ENCODE data around the gene MX1. TPM values are rescaled to one million over a fixed set of nuclear protein-coding genes. Genes with fewer than 3 reads are reported as not detected.

The MX1 gene
- total RNA-seq, result 10.5 TPM
- long read RNA-seq, transcript MX1-202 (17 exons, 2,850 nt), result major isoform, 7 of 12 reads
- long read RNA-seq, partial matches to known transcripts, result 2 of 12 reads
- long read RNA-seq, other reads (novel, unspliced or antisense), result 2 of 12 reads

GRCh38 chr21:41425954-41426675 lies at the start of gene MX1:
MX1 (plus strand) TSS chr21:41426239; CDS start chr21:41432071, 5,832 bp downstream.
- ATAC-seq (ENCODE audit: poor library complexity), result peak; percentile 94
- intact Hi-C loops (cut with DNase I), result no loop called here
- peak; percentile 90 for DNase-seq

- ATAC-seq (ENCODE audit: poor library complexity) (no peak), DNase-seq (no peak)
- intact Hi-C loops (cut with DNase I), result no loop called here
Observed at GRCh38 chr21:41377715-41378114, 48.3 kb upstream of the MX1 start.

GRCh38 chr21:41378849-41379248 lies 47.2 kb upstream of the MX1 start:
- intact Hi-C loops (cut with DNase I), result no loop called here
- ATAC-seq (ENCODE audit: poor library complexity), result no peak
- DNase-seq, result no peak

GRCh38 chr21:41379901-41380300 lies 46.1 kb upstream of the MX1 start:
- ATAC-seq (ENCODE audit: poor library complexity) (no peak), DNase-seq (no peak)
- intact Hi-C loops (cut with DNase I), result no loop called here

GRCh38 chr21:41381731-41382130 lies 44.3 kb upstream of the MX1 start:
- intact Hi-C loops (cut with DNase I), result no loop called here
- DNase-seq, result no peak
- ATAC-seq (ENCODE audit: poor library complexity), result no peak

GRCh38 chr21:41387042-41387819 lies 38.8 kb upstream of the MX1 start:
- ATAC-seq (ENCODE audit: poor library complexity) (no peak), DNase-seq (no peak)
- intact Hi-C loops (cut with DNase I), result no loop called here

- intact Hi-C loops (cut with DNase I), result no loop called here
- DNase-seq, result no peak
- no peak for ATAC-seq (ENCODE audit: poor library complexity)
Observed at GRCh38 chr21:41387824-41388223, 38.2 kb upstream of the MX1 start.

- ATAC-seq (ENCODE audit: poor library complexity) (no peak), DNase-seq (no peak)
- intact Hi-C loops (cut with DNase I), result no loop called here
Observed at GRCh38 chr21:41388259-41388658, 37.8 kb upstream of the MX1 start.

- intact Hi-C loops (cut with DNase I), result no loop called here
- no peak for ATAC-seq (ENCODE audit: poor library complexity)
- no peak for DNase-seq
Observed at GRCh38 chr21:41390043-41390639, 35.9 kb upstream of the MX1 start.

GRCh38 chr21:41393876-41394465 lies 32.1 kb upstream of the MX1 start:
- intact Hi-C loops (cut with DNase I), result no loop called here
- DNase-seq, result no peak
- ATAC-seq (ENCODE audit: poor library complexity), result no peak

- intact Hi-C loops (cut with DNase I), result no loop called here
- peak; percentile 73 for DNase-seq
- peak; percentile 83 for ATAC-seq (ENCODE audit: poor library complexity)
Observed at GRCh38 chr21:41396558-41397075, 29.4 kb upstream of the MX1 start.

GRCh38 chr21:41397471-41397891 lies 28.6 kb upstream of the MX1 start:
- intact Hi-C loops (cut with DNase I), result no loop called here
- no peak for DNase-seq
- peak; percentile 34 for ATAC-seq (ENCODE audit: poor library complexity)

GRCh38 chr21:41398251-41398650 lies 27.8 kb upstream of the MX1 start:
- DNase-seq (no peak), ATAC-seq (ENCODE audit: poor library complexity) (no peak)
- intact Hi-C loops (cut with DNase I), result no loop called here

GRCh38 chr21:41398831-41399230 lies 27.2 kb upstream of the MX1 start:
- intact Hi-C loops (cut with DNase I), result no loop called here
- no peak for ATAC-seq (ENCODE audit: poor library complexity)
- DNase-seq, result no peak

- ATAC-seq (ENCODE audit: poor library complexity) (no peak), DNase-seq (no peak)
- intact Hi-C loops (cut with DNase I), result no loop called here
Observed at GRCh38 chr21:41399246-41399800, 26.7 kb upstream of the MX1 start.

GRCh38 chr21:41402231-41402630 lies 23.8 kb upstream of the MX1 start:
- DNase-seq, result no peak
- intact Hi-C loops (cut with DNase I), result no loop called here
- no peak for ATAC-seq (ENCODE audit: poor library complexity)

- ATAC-seq (ENCODE audit: poor library complexity) (no peak), DNase-seq (no peak)
- intact Hi-C loops (cut with DNase I), result no loop called here
Observed at GRCh38 chr21:41402796-41403195, 23.2 kb upstream of the MX1 start.

- no peak for DNase-seq
- ATAC-seq (ENCODE audit: poor library complexity), result no peak
- intact Hi-C loops (cut with DNase I), result no loop called here
Observed at GRCh38 chr21:41403331-41403730, 22.7 kb upstream of the MX1 start.

- ATAC-seq (ENCODE audit: poor library complexity), result no peak
- intact Hi-C loops (cut with DNase I), result no loop called here
- DNase-seq, result no peak
Observed at GRCh38 chr21:41403966-41404365, 22.1 kb upstream of the MX1 start.

Data from Right ventricle myocardium superior (tissue), 1 donor.